GM19467 (cell line): ENCODE data around the gene OR1L8.

Experiments used
- ATAC-seq: cut with Tn5 transposase; IDR thresholded peaks from one replicate; pipeline ENCODE4 v1.9.1; 2021; ENCODE audit warnings: mild to moderate bottlenecking, moderate library complexity; ENCODE audit not compliant: unreplicated experiment

Gene OR1L8

DNA sequence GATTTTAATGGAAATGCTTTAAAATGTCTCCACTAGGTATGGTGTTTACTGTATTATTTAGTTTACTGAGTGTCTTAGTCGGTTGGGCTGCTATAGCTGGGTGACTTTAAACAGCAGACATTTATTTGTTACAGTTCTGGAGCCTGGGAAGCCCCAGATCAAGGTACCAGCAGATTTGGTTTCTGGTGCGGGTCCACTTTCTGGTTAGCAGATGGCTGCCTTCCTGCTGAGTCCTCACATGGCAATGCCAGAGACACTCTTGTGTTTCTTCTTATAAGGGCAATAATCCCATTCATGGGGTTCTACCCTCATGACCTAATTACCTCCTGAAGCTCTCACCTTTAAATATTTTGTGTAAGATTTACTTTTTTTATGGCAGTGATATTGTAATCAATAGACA is 65.0 kb downstream of the OR1L8 start:
- ATAC-seq: no peak
